ENCODE measurements around the gene GRHPR. TPM values are rescaled to one million over a fixed set of nuclear protein-coding genes. Genes with fewer than 3 reads are reported as not detected.
A peak's percentile ranks its signal among the peaks of the same experiment; 100 is the strongest.
"Not testable (repeated sequence)": the region's sequence is repeated elsewhere in the genome, so short reads cannot be mapped to it uniquely, and the experiment has no call there.

Gene GRHPR
- total RNA-seq, 4 donors from 2014 or later: 135 to 143 (median 138) TPM

DNA sequence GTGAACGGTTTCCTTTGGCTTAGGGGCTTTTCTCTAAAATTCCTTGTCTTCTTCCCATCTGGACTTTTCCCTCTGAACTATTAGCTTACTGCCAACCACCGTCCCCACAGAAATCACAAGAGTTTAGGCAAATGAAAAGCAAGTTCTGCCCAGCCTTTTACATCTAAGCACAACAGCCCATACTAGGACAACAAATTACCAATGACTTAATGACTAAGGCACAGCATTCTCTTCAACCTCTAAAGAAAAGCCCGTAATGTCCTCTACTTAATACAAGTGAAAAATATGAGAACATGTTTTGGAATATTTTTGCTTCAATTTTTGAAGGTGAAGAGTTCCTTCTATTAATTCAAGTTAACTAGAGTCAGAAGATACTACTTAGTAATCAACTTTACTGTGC is 41.5 kb downstream of the GRHPR start:
- 24% methylated on average over 3 of the region's 3 CpGs for WGBS
- Histone ChIP-seq H3K4me1 (peaks cover 11 to 53% (median 49%) of the 10 kb centered on the region in 4 donors), H3K27me3 (no peaks in the 10 kb centered on the region), H3K36me3 (no peaks in the 10 kb centered on the region), H3K4me3 (peak overlapping the region; percentile 72 to 92 (median 88)), H3K27ac (replicated peaks in 1 of 4) (peak overlapping the region; percentile 96 to 100 (median 98)), H3K9me3 (no peaks in the 10 kb centered on the region)
- DNase-seq (ENCODE audit: extremely low spot score): no peak
- intact Hi-C loops (cut with DNase I): loop anchor here (5.0 kb wide), 2 partner anchors 37 to 52 kb away; no protein-coding TSS in a partner anchor
- TF ChIP-seq POLR2A (IDR thresholded peaks at IDR 0.05; ENCODE audit: low read depth) (no peak), EP300 (IDR thresholded peaks at IDR 0.05) (no peak), POLR2AphosphoS5 (IDR thresholded peaks at IDR 0.05) (no peak)
- TF ChIP-seq, protein P1, sequence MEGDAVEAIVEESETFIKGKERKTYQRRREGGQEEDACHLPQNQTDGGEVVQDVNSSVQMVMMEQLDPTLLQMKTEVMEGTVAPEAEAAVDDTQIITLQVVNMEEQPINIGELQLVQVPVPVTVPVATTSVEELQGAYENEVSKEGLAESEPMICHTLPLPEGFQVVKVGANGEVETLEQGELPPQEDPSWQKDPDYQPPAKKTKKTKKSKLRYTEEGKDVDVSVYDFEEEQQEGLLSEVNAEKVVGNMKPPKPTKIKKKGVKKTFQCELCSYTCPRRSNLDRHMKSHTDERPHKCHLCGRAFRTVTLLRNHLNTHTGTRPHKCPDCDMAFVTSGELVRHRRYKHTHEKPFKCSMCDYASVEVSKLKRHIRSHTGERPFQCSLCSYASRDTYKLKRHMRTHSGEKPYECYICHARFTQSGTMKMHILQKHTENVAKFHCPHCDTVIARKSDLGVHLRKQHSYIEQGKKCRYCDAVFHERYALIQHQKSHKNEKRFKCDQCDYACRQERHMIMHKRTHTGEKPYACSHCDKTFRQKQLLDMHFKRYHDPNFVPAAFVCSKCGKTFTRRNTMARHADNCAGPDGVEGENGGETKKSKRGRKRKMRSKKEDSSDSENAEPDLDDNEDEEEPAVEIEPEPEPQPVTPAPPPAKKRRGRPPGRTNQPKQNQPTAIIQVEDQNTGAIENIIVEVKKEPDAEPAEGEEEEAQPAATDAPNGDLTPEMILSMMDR (IDR thresholded peaks at IDR 0.05): no peak

DNA sequence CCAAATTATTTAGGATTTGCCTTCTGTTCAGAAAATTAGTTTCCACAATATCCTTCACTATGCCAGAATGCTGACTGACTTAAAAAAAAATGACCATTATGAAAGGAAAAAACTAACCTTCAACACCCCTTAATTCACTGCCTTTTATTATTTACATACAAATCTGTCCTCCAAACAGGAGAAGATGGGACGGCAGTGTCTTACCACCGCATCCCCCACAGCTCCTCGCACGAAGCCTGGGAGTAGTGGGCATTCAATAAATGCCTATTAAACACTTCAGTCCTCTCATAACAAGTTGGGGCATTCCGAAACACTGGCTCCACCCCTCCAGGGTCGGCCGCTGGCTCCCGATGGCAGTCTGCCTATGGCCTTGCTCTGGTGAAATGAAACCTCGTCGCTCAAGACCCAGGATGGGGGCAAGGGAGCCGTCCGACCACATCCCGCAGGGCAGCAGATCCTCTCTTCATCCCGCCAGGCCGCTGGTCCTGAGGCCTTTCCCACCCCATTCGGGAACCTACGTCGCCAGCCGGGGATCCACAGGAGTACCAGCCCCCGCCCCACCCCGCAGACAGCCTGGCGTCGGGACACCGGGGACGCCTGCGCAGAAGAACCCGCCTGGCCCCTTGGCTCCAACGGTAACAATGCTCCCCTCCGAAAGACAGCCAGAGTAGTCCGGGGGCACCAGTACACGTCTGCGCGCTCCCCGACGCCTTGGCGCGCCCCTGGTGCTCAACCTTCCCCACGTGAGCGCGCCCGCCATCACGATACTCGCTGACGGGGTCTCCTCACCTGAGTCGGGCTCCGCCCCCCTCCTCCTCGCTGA is 42.1 kb downstream of the GRHPR start:
- peaks cover 11 to 51% (median 47%) of the 10 kb centered on the region in 4 donors for H3K4me1 ChIP-seq
- intact Hi-C loops (cut with DNase I): loop anchor here (5.0 kb wide), 2 partner anchors 37 to 52 kb away; no protein-coding TSS in a partner anchor
- peak overlapping the region; percentile 96 to 100 (median 98) for H3K27ac ChIP-seq (replicated peaks in 1 of 4)
- H3K4me3 ChIP-seq: peak overlapping the region; percentile 72 to 92 (median 88)
- H3K9me3 ChIP-seq: no peaks in the 10 kb centered on the region
- TF ChIP-seq EP300 (IDR thresholded peaks at IDR 0.05) (no peak), POLR2A (IDR thresholded peaks at IDR 0.05; ENCODE audit: low read depth) (peak; percentile 9), POLR2AphosphoS5 (IDR thresholded peaks at IDR 0.05) (peak in 1 of 2 donors; percentile 51)
- TF ChIP-seq, protein P1 (IDR thresholded peaks at IDR 0.05): no peak
- WGBS: 5% methylated on average over 5 of the region's 47 CpGs
- peak; percentile 97 for DNase-seq (ENCODE audit: extremely low spot score)
- H3K36me3 ChIP-seq: no peaks in the 10 kb centered on the region
- H3K27me3 ChIP-seq: no peaks in the 10 kb centered on the region

DNA sequence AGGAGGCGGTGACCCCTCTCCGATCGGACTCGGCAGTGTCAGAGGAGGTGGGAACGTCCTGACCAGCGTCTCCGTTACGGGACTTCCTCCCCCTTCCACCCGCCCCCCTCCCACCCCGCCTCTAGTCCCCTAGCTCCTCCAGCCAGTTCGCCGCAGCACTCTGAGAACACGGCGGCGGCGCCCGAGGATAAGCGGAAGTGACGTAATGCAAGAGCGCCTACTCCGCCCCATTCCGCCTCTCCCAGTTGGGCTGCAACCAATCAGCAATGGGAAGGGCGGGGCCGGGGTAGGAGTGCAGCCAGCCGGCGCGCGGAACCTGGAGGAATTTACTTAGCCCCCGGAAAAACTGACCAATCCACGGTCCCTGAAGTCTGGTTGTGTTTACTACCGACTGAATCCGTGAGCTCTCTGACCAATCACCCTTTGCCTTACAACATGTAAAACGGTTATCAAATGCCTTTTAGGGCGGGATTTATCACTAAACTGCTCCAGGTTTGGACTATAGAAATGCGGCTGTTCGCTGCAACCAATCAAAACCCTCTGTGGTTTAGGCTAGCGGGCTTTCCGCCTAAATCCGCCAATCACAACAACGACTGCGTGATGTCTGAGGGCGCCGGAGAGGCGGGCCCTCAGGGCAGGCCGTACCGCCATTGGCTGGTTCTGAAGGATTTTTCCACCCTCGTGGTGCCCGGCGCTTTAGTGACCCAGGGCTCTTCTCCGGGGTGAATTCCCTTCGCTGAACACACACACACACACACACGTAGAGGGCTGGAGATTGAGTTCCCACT is 42.9 kb downstream of the GRHPR start, which contains the start of gene ZBTB5:
TSS of gene ZBTB5 (minus strand) at position 202 of the 788 bp plus-strand sequence. CDS start 22,899 bp downstream, outside the sequence.
- DNase-seq (ENCODE audit: extremely low spot score): peak; percentile 100
- TF ChIP-seq EP300 (IDR thresholded peaks at IDR 0.05) (peak; percentile 16), POLR2A (IDR thresholded peaks at IDR 0.05; ENCODE audit: low read depth) (peak; percentile 61), POLR2AphosphoS5 (IDR thresholded peaks at IDR 0.05) (peak; percentile 74 to 86)
- TF ChIP-seq, protein P1 (IDR thresholded peaks at IDR 0.05): peak in 1 of 3 experiments; percentile 31
- under 1% methylated on average over 41 of the region's 52 CpGs for WGBS
- Histone ChIP-seq H3K27ac (replicated peaks in 1 of 4) (peak within 1 kb of the TSS; percentile 96 to 100 (median 98)), H3K9me3 (no peaks in the 10 kb centered on the region), H3K4me3 (peak within 1 kb of the TSS; percentile 72 to 92 (median 88)), H3K36me3 (no peaks in the 10 kb centered on the region), H3K4me1 (peaks cover 11 to 47% (median 46%) of the 10 kb centered on the region in 4 donors), H3K27me3 (no peaks in the 10 kb centered on the region)
- intact Hi-C loops (cut with DNase I): no loop called here

DNA sequence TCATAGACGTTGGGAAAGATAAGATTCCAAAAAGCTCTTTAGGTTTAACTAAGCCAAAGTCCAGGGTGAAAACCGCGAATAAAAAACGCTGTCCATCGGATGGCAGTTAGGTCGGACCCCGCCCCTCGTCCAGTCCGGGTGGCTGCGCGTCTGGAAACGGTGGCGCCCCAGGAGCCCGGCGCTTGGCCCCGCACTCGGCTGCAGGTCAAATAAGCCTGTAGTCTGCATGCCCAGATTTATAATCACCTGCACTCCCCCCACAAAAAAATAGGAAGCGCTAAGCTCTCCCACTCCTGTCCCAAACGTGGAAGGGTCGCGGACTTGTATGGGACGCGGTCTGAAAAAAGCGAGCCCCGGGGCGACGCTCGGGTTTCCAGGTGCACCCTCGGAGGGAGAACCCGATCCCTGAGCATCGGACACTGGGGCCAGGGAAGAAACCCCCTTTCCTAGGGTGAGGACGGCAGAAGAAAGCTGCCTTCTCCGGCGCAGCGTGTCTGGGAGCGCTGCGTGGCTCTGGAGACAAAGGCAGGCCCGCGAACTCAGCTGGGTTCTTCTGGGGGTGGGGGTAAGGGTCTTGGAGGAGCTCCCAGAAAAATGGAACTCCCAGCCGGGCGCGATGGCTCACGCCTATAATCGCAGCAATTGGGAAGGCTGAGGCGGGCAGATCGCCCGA is 43.7 kb downstream of the GRHPR start:
- WGBS: 2% methylated on average over 25 of the region's 47 CpGs
- H3K4me1 ChIP-seq: peaks cover 11 to 43% (median 41%) of the 10 kb centered on the region in 4 donors
- H3K9me3 ChIP-seq: no peaks in the 10 kb centered on the region
- H3K27me3 ChIP-seq: no peaks in the 10 kb centered on the region
- peak overlapping the region; percentile 96 to 100 (median 98) for H3K27ac ChIP-seq (replicated peaks in 1 of 4)
- H3K36me3 ChIP-seq: no peaks in the 10 kb centered on the region
- intact Hi-C loops (cut with DNase I): no loop called here
- no peak for DNase-seq (ENCODE audit: extremely low spot score)
- TF ChIP-seq, protein P1 (IDR thresholded peaks at IDR 0.05): no peak
- TF ChIP-seq POLR2A (IDR thresholded peaks at IDR 0.05; ENCODE audit: low read depth) (no peak), POLR2AphosphoS5 (IDR thresholded peaks at IDR 0.05) (peak in 1 of 2 donors; percentile 71)
- peak overlapping the region; percentile 72 to 92 (median 88) for H3K4me3 ChIP-seq

DNA sequence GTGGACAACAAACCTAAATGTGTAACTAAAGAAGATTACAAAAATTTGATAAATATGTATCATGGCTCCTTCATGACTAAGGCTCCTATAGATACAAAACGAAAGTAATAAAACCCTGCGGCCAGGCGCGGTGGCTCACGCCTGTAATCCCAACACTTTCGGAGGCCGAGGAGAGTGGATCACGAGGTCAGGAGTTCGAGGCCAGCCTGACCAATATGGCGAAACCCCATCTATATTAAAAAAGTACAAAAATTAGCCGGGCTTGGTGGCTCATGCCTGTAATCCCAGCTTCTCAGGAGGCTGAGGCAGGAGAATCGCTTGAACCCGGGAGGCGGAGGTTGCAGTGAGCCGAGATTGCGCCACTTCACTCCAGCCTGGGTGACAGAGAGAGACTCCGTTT is 45.0 kb downstream of the GRHPR start:
- H3K27me3 ChIP-seq; intact Hi-C loops (cut with DNase I); DNase-seq (ENCODE audit: extremely low spot score); H3K9me3 ChIP-seq; H3K36me3 ChIP-seq; H3K4me3 ChIP-seq: not testable (repeated sequence)
- WGBS: 94% methylated on average over 17 of the region's 17 CpGs
- H3K27ac ChIP-seq (replicated peaks in 1 of 4): peak overlapping the region in 2 of 4 donors; percentile 97 to 99
- peaks cover 12 to 43% (median 36%) of the 10 kb centered on the region in 4 donors for H3K4me1 ChIP-seq

All from esophagus muscularis mucosa (tissue), 4 donors.